ENCODE measurements around the gene TMEM131.

TMEM131 gene

GRCh38 chr2:98020516-98020915 lies 24.8 kb upstream of the TMEM131 start:
- DNase-seq (ENCODE audit: low spot score) = no peak

- DNase-seq (ENCODE audit: low spot score) = no peak
Observed at GRCh38 chr2:98016908-98017670, 21.3 kb upstream of the TMEM131 start.

- DNase-seq (ENCODE audit: low spot score) = no peak
Observed at GRCh38 chr2:98015671-98016070, 19.9 kb upstream of the TMEM131 start.

- DNase-seq (ENCODE audit: low spot score) = no peak
Observed at GRCh38 chr2:98014379-98014778, 18.6 kb upstream of the TMEM131 start.

- DNase-seq (ENCODE audit: low spot score) = no peak
Observed at GRCh38 chr2:98013407-98014042, 17.8 kb upstream of the TMEM131 start.

- DNase-seq (ENCODE audit: low spot score) = no peak
Observed at GRCh38 chr2:98012561-98012991, 16.8 kb upstream of the TMEM131 start.

GRCh38 chr2:98009887-98010760 lies 14.4 kb upstream of the TMEM131 start:
- DNase-seq (ENCODE audit: low spot score) = no peak

GRCh38 chr2:98008415-98008814 lies 12.7 kb upstream of the TMEM131 start:
- DNase-seq (ENCODE audit: low spot score) = no peak

GRCh38 chr2:98006378-98006777 lies 10.6 kb upstream of the TMEM131 start:
- DNase-seq (ENCODE audit: low spot score) = no peak

- no peak for DNase-seq (ENCODE audit: low spot score)
Observed at GRCh38 chr2:98004613-98005012, 8.9 kb upstream of the TMEM131 start.

GRCh38 chr2:98004047-98004446 lies 8.3 kb upstream of the TMEM131 start:
- no peak for DNase-seq (ENCODE audit: low spot score)

- no peak for DNase-seq (ENCODE audit: low spot score)
Observed at GRCh38 chr2:97999536-97999935, 3.8 kb upstream of the TMEM131 start.

- no peak for DNase-seq (ENCODE audit: low spot score)
Observed at GRCh38 chr2:97998431-97999005, 2.8 kb upstream of the TMEM131 start.

- DNase-seq (ENCODE audit: low spot score) = no peak
Observed at GRCh38 chr2:97997784-97998392, 2.1 kb upstream of the TMEM131 start.

GRCh38 chr2:97996679-97997078 lies 931 bp upstream of the TMEM131 start:
- DNase-seq (ENCODE audit: low spot score) = no peak

- DNase-seq (ENCODE audit: low spot score) = peak; percentile 40
Observed at GRCh38 chr2:97995026-97995733, 568 bp downstream of the TMEM131 start.

- no peak for DNase-seq (ENCODE audit: low spot score)
Observed at GRCh38 chr2:97994476-97994875, 1.3 kb downstream of the TMEM131 start.

GRCh38 chr2:97993926-97994325 lies 1.8 kb downstream of the TMEM131 start:
- no peak for DNase-seq (ENCODE audit: low spot score)

GRCh38 chr2:97992836-97993825 lies 2.6 kb downstream of the TMEM131 start:
- DNase-seq (ENCODE audit: low spot score) = no peak
